Activated effector memory CD4-positive, alpha-beta T cell treated with anti-CD3 and anti-CD28 coated beads, Interleukin-2, amount 50 U/mL, for 16 hours (primary cell): ENCODE data around the gene CFB.
"Not testable (repeated sequence)": the region's sequence is repeated elsewhere in the genome, so short reads cannot be mapped to it uniquely, and the experiment has no call there.

Source experiments
- DNase-seq: peaks from one replicate; pipeline ENCODE4 v3.0.0-alpha.2; 2020

CFB gene

GRCh38 chr6:31945507-31946369 is at the start of gene CFB:
CFB (plus strand) TSS chr6:31946095; CDS start chr6:31946222, 127 bp downstream.
- no peak for DNase-seq

GRCh38 chr6:31896493-31896855 is 49.4 kb upstream of the CFB start:
- DNase-seq, result no peak

- DNase-seq, result no peak
Observed at GRCh38 chr6:31896856-31897611, 48.9 kb upstream of the CFB start.

GRCh38 chr6:31897612-31898382 is 48.1 kb upstream of the CFB start, which contains the start of gene EHMT2:
EHMT2 (minus strand) TSS chr6:31897698; CDS start chr6:31897677, 21 bp downstream.
- peak; percentile 95 for DNase-seq

- DNase-seq, result peak; percentile 72
Observed at GRCh38 chr6:31898383-31899011, 47.4 kb upstream of the CFB start.

- DNase-seq, result no peak
Observed at GRCh38 chr6:31899215-31899614, 46.7 kb upstream of the CFB start.

- no peak for DNase-seq
Observed at GRCh38 chr6:31899882-31900722, 45.8 kb upstream of the CFB start.

- DNase-seq, result no peak
Observed at GRCh38 chr6:31900917-31901414, 44.9 kb upstream of the CFB start.

GRCh38 chr6:31901415-31901952 is 44.4 kb upstream of the CFB start:
- DNase-seq, result peak; percentile 87

GRCh38 chr6:31901953-31902643 is 43.8 kb upstream of the CFB start, which contains the start of gene ZBTB12:
ZBTB12 (minus strand) TSS chr6:31902086; CDS start chr6:31901305, 781 bp downstream.
- peak; percentile 94 for DNase-seq

GRCh38 chr6:31903957-31904356 is 41.9 kb upstream of the CFB start:
- no peak for DNase-seq

GRCh38 chr6:31905041-31905440 is 40.9 kb upstream of the CFB start:
- DNase-seq, result no peak

- DNase-seq, result no peak
Observed at GRCh38 chr6:31906122-31906521, 39.8 kb upstream of the CFB start.

GRCh38 chr6:31906727-31907126 is 39.2 kb upstream of the CFB start:
- not testable (repeated sequence) for DNase-seq

- no peak for DNase-seq
Observed at GRCh38 chr6:31907158-31907813, 38.6 kb upstream of the CFB start.

- not testable (repeated sequence) for DNase-seq
Observed at GRCh38 chr6:31908255-31908654, 37.6 kb upstream of the CFB start.

- no peak for DNase-seq
Observed at GRCh38 chr6:31908791-31909190, 37.1 kb upstream of the CFB start.

- DNase-seq, result not testable (repeated sequence)
Observed at GRCh38 chr6:31909298-31909697, 36.6 kb upstream of the CFB start.

GRCh38 chr6:31911826-31912585 is 33.9 kb upstream of the CFB start:
- no peak for DNase-seq
